ENCODE results near the gene FAM76A. TPM values are rescaled to one million over a fixed set of nuclear protein-coding genes. Genes with fewer than 3 reads are reported as not detected.
A peak's percentile ranks its signal among the peaks of the same experiment; 100 is the strongest.
"Not testable (repeated sequence)": the region's sequence is repeated elsewhere in the genome, so short reads cannot be mapped to it uniquely, and the experiment has no call there.

Gene FAM76A
- total RNA-seq, 2 donors from 2014 or later = 5.4 to 7.6 TPM

DNA sequence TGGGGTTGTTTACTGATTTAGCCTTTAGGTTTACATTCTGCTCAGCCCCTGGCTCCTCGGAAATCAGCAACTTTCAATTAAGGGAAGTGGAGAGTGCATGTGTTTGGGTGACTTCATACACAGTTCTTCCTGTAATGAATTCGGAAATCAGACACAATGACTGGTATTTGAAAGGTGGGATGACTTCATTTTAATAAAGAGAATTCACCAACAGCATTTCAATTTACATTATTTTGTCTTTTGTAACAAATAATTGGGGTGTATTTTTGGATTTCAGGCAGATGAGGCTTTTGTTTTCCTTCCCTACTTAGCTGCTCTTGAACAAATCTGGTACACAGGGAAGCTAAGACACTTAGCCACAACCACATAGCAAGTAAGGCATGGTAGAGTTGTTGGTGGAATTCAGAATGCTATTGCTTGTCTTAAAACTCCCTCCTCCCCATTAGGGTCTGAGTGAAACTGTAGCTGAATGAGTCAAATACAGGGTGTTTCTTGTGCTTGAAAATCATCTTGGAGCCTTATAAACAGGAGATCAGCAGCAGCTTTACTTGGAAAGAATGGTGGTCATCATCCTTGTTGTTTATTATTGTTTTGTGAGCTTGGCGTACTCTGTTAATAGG, 48.2 kb downstream of the FAM76A start:
- TF ChIP-seq POLR2A (IDR thresholded peaks at IDR 0.05) = no peak
- TF ChIP-seq, protein P1, sequence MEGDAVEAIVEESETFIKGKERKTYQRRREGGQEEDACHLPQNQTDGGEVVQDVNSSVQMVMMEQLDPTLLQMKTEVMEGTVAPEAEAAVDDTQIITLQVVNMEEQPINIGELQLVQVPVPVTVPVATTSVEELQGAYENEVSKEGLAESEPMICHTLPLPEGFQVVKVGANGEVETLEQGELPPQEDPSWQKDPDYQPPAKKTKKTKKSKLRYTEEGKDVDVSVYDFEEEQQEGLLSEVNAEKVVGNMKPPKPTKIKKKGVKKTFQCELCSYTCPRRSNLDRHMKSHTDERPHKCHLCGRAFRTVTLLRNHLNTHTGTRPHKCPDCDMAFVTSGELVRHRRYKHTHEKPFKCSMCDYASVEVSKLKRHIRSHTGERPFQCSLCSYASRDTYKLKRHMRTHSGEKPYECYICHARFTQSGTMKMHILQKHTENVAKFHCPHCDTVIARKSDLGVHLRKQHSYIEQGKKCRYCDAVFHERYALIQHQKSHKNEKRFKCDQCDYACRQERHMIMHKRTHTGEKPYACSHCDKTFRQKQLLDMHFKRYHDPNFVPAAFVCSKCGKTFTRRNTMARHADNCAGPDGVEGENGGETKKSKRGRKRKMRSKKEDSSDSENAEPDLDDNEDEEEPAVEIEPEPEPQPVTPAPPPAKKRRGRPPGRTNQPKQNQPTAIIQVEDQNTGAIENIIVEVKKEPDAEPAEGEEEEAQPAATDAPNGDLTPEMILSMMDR (IDR thresholded peaks at IDR 0.05) = no peak

DNA sequence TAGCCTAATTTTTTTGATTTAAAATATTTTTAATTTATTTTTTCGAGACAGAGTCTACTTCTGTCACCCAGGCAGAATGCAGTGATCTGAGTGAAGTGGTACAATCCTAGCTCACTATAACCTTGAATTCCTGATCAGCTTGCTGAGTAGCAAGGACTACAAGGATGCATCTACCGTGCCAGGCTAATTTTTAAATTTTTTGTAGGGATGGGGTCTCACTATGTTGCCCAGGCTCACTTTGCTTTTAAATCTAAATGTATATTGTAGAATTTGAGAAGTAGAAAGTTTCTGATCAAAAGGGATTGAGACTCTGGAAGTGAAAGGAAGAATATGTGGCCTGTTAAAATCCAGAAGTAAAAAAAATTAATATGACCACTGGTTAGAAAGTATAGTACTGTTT, 48.9 kb downstream of the FAM76A start:
- peaks cover 11% of the 10 kb centered on the region for H3K4me1 ChIP-seq
- TF ChIP-seq, protein P1 (IDR thresholded peaks at IDR 0.05) = no peak
- no peak for TF ChIP-seq POLR2A (IDR thresholded peaks at IDR 0.05)

More for the DNA sequence above, 48.2 kb downstream of the FAM76A start:
- peaks cover 11% of the 10 kb centered on the region for H3K4me1 ChIP-seq
- WGBS, 2 donors = 28 to 30% methylated on average over 3 of the region's 3 CpGs
- peak; percentile 5 for ATAC-seq
- peak overlapping the region; percentile 65 to 94 (median 86) for H3K27ac ChIP-seq
- peak overlapping the region; percentile 47 to 52 for H3K4me3 ChIP-seq
- DNase-seq = no peak
- no peaks in the 10 kb centered on the region for H3K36me3 ChIP-seq (replicated peaks in 1 of 2; ENCODE audit: insufficient read depth in 1 of 2, low read depth in 2 of 2)
- intact Hi-C loops (cut with DNase I) = no loop called here
- H3K9me3 ChIP-seq = no peaks in the 10 kb centered on the region
- H3K27me3 ChIP-seq = no peaks in the 10 kb centered on the region

DNA sequence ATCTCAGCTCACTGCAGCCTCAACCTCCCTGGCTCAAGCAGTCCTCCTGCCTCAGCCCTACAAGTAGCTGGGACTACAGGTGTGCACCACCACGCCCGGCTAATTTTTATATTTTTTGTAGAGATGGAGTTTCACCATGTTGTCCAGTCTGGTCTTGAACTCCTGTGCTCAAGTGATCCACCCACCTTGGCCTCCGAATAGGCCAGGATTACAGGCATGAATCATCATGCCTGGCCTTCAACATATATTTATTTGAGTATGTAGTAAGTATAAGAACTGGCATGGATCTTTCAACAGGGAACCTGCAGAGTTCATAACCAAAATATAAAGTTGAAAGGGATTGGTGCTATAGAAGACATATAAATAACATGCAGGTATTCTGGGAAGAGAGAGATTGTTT, 49.6 kb downstream of the FAM76A start:
- ATAC-seq; H3K27ac ChIP-seq; H3K36me3 ChIP-seq (replicated peaks in 1 of 2; ENCODE audit: insufficient read depth in 1 of 2, low read depth in 2 of 2); H3K9me3 ChIP-seq; DNase-seq; H3K4me3 ChIP-seq; H3K27me3 ChIP-seq; intact Hi-C loops (cut with DNase I): not testable (repeated sequence)
- H3K4me1 ChIP-seq = peaks cover 11% of the 10 kb centered on the region
- 61 to 78% methylated on average over 3 of the region's 3 CpGs for WGBS, 2 donors

More for the DNA sequence above, 48.9 kb downstream of the FAM76A start:
- intact Hi-C loops (cut with DNase I) = no loop called here
- no peaks in the 10 kb centered on the region for H3K36me3 ChIP-seq (replicated peaks in 1 of 2; ENCODE audit: insufficient read depth in 1 of 2, low read depth in 2 of 2)
- ATAC-seq = no peak
- no peak for DNase-seq
- H3K9me3 ChIP-seq = no peaks in the 10 kb centered on the region
- WGBS, 2 donors = 54 to 68% methylated on average over 2 of the region's 2 CpGs
- no peaks in the 10 kb centered on the region for H3K27me3 ChIP-seq
- no peak overlapping the region for H3K4me3 ChIP-seq
- no peak overlapping the region for H3K27ac ChIP-seq

DNA sequence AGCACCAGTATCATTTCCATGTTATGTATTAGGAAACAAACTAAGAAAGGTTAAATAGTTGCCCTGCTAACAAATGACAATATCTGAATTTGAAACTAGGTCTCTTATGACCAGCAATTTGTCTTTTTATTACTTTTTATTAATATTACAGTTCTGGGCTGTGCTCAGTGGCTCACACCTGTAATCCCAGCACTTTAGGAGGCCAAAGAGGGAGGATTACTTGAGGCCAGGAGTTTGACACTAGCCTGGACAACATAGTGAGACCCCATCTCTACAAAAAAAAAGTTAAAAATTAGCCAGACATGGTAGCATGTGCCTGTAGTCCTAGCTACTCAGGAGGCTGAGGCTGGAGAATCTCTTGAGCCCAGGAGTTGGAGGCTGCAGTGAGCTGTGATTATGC, 50.5 kb downstream of the FAM76A start:
- H3K27me3 ChIP-seq; H3K9me3 ChIP-seq; DNase-seq; H3K36me3 ChIP-seq (replicated peaks in 1 of 2; ENCODE audit: insufficient read depth in 1 of 2, low read depth in 2 of 2); ATAC-seq; intact Hi-C loops (cut with DNase I); H3K4me3 ChIP-seq; H3K27ac ChIP-seq: not testable (repeated sequence)
- peaks cover 11% of the 10 kb centered on the region for H3K4me1 ChIP-seq

DNA sequence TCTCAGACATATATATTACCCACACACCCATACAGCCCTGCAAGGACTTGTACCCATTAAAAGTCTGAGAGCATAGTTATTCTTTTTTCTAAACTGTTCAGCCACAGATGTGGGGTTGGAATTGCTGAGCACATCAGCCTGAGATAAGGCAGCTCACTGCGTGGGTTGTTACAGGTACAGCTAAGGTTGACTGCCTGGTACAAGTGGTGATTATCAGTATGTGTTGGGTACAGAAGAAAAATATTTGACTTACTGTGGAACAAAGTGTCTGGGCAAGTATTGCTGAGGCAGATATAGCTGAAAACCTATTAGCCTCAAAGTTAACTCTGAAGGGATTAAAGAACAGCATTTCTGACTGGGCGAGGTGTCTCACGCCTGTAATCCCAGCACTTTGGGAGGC, 52.3 kb downstream of the FAM76A start:
- Histone ChIP-seq H3K36me3 (replicated peaks in 1 of 2; ENCODE audit: insufficient read depth in 1 of 2, low read depth in 2 of 2) (no peaks in the 10 kb centered on the region), H3K27me3 (no peaks in the 10 kb centered on the region), H3K4me1 (peaks cover 11% of the 10 kb centered on the region), H3K27ac (no peak overlapping the region), H3K4me3 (no peak overlapping the region), H3K9me3 (no peaks in the 10 kb centered on the region)
- 65 to 74% methylated on average over 3 of the region's 3 CpGs for WGBS, 2 donors
- intact Hi-C loops (cut with DNase I) = no loop called here
- TF ChIP-seq, protein P1 (IDR thresholded peaks at IDR 0.05) = no peak
- TF ChIP-seq POLR2A (IDR thresholded peaks at IDR 0.05) = no peak
- ATAC-seq (no peak), DNase-seq (peak in 1 of 4 donors; percentile 15)

DNA sequence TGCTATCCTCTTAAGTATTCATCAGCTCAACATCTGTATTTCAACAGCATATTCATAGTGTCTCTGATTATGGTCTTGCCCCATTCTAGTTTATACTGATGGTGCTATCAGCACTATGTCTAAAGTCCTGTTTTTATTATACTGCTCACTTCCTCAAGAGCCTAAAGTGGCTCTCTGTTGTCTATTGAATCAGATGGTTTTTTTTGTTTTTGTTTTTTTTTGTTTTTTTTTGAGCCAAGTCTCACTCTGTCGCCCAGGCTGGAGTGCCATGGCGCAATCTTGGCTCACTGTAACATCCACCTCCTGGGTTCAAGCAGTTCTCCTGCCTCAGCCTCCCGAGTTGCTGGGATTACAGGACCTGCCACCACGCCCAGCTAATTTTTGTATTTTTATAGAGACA, 53.4 kb downstream of the FAM76A start:
- no peaks in the 10 kb centered on the region for H3K36me3 ChIP-seq (replicated peaks in 1 of 2; ENCODE audit: insufficient read depth in 1 of 2, low read depth in 2 of 2)
- TF ChIP-seq POLR2A (IDR thresholded peaks at IDR 0.05) = no peak
- TF ChIP-seq, protein P1 (IDR thresholded peaks at IDR 0.05) = no peak
- H3K9me3 ChIP-seq = no peaks in the 10 kb centered on the region
- DNase-seq (no peak), ATAC-seq (no peak)
- no peak overlapping the region for H3K4me3 ChIP-seq
- H3K4me1 ChIP-seq = peaks cover 8% of the 10 kb centered on the region
- intact Hi-C loops (cut with DNase I) = no loop called here
- WGBS, 2 donors = 81 to 88% methylated on average over 4 of the region's 4 CpGs
- H3K27me3 ChIP-seq = no peaks in the 10 kb centered on the region
- H3K27ac ChIP-seq = no peak overlapping the region
